GM12892 (cell line): ENCODE measurements around the gene CCL2.

Experiments used
- POLR2A ChIP-seq: IDR thresholded peaks from 2 replicates; pipeline ENCODE4 v1.6.1; 2011; ENCODE audit warnings: low read depth, low read length, control low read depth
- POLR2AphosphoS5 ChIP-seq: IDR thresholded peaks from 2 replicates; pipeline ENCODE4 v1.6.1; 2011; ENCODE audit warnings: low read depth, low read length, control low read depth
- TAF1 ChIP-seq: IDR thresholded peaks from 2 replicates; pipeline ENCODE4 v1.6.1; 2011; ENCODE audit warnings: low read depth, mild to moderate bottlenecking, control low read depth, low read length, borderline replicate concordance

- TF ChIP-seq POLR2AphosphoS5 (no peak), TAF1 (no peak), POLR2A (no peak)
These were observed 45.7 kb downstream of the CCL2 start for GRCh38 chr17:34300652-34301370.
